Right lung (tissue), 5 donors: Measurements from ENCODE around the gene FBN1. TPM values are rescaled to one million over a fixed set of nuclear protein-coding genes. Genes with fewer than 3 reads are reported as not detected.

Source experiments
- DNase-seq, 2 donors: peaks; one replicate each; pipeline ENCODE4 v3.0.0-alpha.2; 2013
- polyA plus RNA-seq, 5 donors: library from polyadenylated mRNA; unstranded; fragments of 120-200 nt; gene quantifications; one replicate each; pipeline versions ENCODE4 v1.2.1 to v1.2.3, GENCODE V29; 2013; ENCODE audit warnings: inconsistent platforms in 1 of 5, low replicate concordance in 1 of 5; ENCODE audit not compliant: insufficient read length in 5 of 5, insufficient read depth in 1 of 5

The FBN1 gene
- polyA plus RNA-seq, 5 donors = 78.7 to 99.3 (median 85.4) TPM

- DNase-seq = no peak
These were observed 89.2 kb downstream of the FBN1 start for GRCh38 chr15:48556159-48556897.

- DNase-seq = no peak
These were observed 90.1 kb downstream of the FBN1 start for GRCh38 chr15:48555241-48555881.

GRCh38 chr15:48554112-48554511, 91.4 kb downstream of the FBN1 start:
- DNase-seq = no peak

GRCh38 chr15:48553559-48553958, 92.0 kb downstream of the FBN1 start:
- DNase-seq = no peak

- no peak for DNase-seq
These were observed 94.5 kb downstream of the FBN1 start for GRCh38 chr15:48550822-48551525.

GRCh38 chr15:48548455-48548854, 97.1 kb downstream of the FBN1 start:
- DNase-seq = no peak

GRCh38 chr15:48547286-48547685, 98.2 kb downstream of the FBN1 start:
- no peak for DNase-seq

- no peak for DNase-seq
These were observed 99.2 kb downstream of the FBN1 start for GRCh38 chr15:48546296-48546695.

- no peak for DNase-seq
These were observed 100.7 kb downstream of the FBN1 start for GRCh38 chr15:48544778-48545177.

- peak in 1 of 2 donors; percentile 42 for DNase-seq
These were observed 103.9 kb downstream of the FBN1 start for GRCh38 chr15:48541341-48542278.

GRCh38 chr15:48540756-48541155, 104.8 kb downstream of the FBN1 start:
- DNase-seq = no peak

GRCh38 chr15:48538941-48539340, 106.6 kb downstream of the FBN1 start:
- DNase-seq = no peak

GRCh38 chr15:48537271-48538113, 108.0 kb downstream of the FBN1 start:
- no peak for DNase-seq

GRCh38 chr15:48536681-48537091, 108.8 kb downstream of the FBN1 start:
- DNase-seq = peak; percentile 44 to 55

- DNase-seq = no peak
These were observed 111.5 kb downstream of the FBN1 start for GRCh38 chr15:48533982-48534381.

GRCh38 chr15:48532946-48533345, 112.6 kb downstream of the FBN1 start:
- DNase-seq = no peak

GRCh38 chr15:48530528-48530927, 115.0 kb downstream of the FBN1 start:
- no peak for DNase-seq

- no peak for DNase-seq
These were observed 116.6 kb downstream of the FBN1 start for GRCh38 chr15:48528921-48529320.

- DNase-seq = no peak
These were observed 118.0 kb downstream of the FBN1 start for GRCh38 chr15:48527517-48527916.

- DNase-seq = no peak
These were observed 122.6 kb downstream of the FBN1 start for GRCh38 chr15:48522911-48523310.

GRCh38 chr15:48522123-48522522, 123.4 kb downstream of the FBN1 start:
- no peak for DNase-seq
